Colon (tissue), 2 donors: ENCODE measurements around the gene ARHGAP12.

Source experiments
- FAIRE-seq: peaks from 2 replicates; lab custom pipeline; 2012; peaks lifted over from hg19 to GRCh38; lab: Jason Lieb, UNC
- donor health status: control.
- donor health status: control.

Gene ARHGAP12

DNA sequence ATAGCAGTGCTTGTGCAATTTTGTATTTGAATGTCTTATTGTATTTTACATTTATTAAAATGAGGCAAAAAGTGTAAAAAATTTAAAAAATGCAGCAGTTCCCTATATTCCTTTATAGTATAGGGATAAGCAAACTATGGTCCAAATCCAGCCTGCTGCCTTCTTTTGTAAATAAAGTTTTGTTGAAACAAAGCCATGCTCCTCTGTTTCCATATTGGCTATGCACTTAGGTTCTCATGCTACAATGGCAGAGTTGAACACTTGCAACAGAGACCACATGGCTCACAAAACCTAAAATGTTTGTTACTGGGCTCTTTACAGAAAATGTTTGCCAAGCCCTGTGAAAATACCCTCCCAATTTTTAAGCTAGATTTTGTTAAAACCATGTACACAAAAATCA, 50.1 kb downstream of the ARHGAP12 start:
- FAIRE-seq = no peak

DNA sequence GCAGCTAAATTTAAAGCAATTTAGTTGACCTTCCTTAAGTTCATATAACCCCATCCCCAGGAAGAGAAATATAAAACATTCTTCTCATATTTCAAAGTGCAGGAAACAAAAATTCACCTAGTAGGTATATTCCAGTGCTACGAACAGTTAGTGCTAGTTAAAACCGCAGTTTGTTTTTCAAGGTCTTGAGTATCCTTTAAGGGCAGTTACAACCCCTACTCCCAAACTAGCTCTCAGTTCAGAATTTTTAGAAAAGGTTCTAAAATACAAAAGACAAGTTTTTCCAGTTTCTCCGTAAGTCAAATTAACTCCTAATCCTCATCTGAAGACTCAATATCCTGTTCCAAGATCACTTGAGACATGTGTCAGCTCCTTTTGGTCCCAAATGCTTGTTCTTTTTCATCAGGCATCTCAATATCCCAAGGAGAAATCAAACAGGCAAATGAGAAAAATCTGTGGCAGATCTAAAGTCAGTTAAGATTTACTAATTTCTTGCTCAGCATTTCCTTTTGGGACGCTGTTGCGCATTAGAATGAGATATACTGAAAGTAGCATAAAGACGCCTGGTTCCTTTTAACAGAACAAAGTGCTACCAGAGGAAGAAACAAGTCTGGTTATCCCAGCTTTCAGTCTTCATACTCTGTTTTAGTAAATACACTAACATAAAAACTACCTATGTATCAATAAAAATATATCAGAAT, 51.8 kb downstream of the ARHGAP12 start:
- no peak for FAIRE-seq

DNA sequence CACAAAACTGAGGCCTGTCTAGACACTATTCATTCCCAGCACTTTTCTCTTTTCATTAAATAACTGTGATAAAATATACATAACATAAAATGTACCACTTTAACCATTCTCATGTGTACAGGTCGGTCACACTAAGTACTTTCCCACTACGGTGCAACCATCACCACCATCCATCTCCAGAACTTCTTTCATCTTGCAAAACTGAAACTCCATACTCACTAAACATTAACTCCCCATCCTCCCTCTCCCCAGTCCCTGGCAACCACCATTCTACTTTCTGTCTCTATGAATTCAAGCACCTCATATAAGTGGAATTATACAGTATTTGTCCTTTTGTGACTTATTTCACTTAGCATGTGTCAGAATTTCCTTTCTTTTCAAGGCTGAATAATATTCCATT, 53.0 kb downstream of the ARHGAP12 start:
- FAIRE-seq = no peak

DNA sequence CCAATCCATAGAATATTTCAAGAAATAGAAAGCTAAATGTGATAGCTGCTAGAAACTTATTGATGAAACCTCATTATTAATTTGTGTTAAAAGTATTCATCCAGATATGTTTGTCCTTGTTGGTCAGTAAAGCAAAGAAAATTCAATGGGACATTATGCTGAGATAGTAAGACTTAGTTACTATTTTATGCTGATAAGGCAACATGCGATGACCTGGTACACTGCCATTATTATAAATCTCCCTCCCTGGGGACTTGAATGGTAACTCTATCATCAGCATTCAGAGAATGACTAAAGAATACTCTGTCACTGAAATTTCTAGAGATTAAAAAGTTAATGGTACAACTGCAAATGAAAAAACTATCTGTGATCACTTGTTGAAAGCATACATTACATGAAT, 54.9 kb downstream of the ARHGAP12 start:
- no peak for FAIRE-seq

DNA sequence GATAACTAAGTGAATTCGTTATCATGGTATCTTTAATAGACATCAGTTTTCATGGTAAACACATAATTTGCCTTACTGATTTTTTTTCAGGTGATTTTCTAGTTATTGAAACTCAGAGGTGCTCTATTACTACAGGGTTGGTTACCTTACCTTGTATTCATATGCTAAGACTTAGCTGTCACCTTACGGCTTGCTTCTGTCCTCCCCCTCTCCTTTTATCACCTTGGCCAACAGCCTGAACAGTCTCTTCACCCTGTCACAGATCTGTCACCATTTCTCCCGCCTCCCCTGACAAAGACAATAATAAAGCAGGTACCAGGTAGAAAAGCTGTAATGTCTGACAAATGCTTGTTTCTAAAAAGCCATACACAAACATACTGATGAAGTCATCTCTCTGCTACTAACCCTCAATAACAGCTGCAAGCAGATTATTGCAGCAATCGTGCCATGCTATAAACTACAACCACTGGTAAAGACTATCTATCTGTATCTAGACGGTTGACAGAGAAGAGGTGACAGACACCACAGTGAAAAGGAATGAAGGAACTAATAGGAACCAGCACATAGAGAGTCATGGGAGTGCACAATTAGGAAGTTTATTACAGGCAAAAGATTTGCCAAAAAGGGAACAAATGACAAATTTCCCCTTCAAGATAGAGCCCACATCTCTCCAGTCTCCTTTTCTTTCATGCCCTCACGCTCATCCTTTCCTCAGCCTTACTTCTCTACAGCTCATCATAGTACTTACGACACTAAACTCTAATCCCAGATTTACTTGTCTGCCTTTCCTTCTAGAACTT, 57.2 kb downstream of the ARHGAP12 start:
- FAIRE-seq = peak; percentile 53

DNA sequence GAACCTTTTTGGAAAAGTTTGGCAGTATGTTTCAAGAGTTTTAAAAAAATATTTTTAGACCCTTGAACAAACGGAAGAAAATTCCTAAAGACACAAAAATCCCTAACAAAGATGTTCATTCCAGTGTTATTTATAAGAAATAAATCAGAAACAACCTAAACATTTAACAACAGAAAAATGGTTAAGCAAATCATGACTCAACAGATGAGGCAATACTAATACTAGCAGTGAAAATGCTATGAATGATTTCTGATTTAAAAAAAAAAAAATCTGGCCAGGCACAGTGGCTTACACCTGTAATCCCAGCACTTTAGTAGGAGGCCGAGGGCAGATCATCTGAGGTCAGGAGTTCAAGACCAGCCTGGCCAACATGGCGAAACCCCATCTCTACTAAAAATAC, 61.0 kb downstream of the ARHGAP12 start:
- no peak for FAIRE-seq

DNA sequence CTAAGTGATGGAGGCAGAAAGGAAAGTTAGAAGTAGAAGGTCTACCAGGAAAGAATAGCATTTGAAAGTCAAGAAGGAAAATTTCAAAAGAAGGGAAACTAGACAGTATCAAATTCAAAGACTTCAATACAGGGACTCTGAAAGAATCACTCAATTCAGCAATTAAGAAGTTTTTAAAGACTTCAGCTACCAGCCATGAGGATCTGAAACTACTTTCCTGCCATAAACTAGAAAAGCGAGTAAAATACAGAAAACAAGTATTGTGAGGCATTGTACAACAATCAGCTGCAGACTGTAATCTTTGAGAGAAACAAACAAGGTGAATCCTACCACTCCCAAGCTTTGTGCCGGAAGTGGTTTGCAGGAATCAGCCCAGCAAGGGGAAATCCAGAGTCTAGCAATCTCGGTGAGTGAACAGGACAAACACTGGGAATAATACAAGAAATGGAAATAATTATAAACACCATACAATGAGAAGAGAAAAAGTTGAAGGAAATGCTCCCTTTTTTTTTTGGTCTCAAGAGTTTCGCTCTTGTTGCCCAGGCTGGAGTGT, 62.4 kb downstream of the ARHGAP12 start:
- FAIRE-seq = no peak

DNA sequence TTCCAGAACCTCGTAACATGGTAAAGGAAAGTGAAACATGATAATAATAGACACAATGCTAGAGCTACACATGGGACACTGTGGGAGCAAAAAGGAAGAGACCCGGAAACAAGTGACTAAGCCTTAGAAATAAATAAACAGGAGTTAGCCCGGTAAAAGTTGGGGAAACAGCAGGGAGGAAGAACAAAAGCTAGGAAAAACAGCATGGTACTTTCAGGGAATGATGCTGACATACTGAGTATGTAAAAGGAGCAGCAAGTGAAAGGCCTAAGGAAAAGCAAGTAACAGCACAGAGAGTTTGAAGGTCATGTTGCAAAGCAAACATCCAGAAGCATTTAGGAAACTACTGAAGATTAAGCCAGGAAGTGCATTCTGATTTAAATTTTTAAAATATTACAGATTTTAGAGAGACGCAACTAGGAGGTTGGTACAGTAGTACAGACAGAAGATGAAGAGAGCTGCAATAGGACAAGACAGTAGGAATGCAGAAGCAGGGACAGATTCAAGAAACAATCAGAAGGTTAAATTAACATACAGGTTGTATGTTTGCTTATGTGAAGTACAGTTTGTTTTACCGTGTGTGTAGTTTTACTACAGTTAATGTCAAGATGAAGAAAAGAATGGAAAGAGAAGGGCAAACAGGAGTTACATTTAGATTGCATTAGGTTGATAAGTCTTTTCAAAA, 63.7 kb downstream of the ARHGAP12 start:
- no peak for FAIRE-seq

DNA sequence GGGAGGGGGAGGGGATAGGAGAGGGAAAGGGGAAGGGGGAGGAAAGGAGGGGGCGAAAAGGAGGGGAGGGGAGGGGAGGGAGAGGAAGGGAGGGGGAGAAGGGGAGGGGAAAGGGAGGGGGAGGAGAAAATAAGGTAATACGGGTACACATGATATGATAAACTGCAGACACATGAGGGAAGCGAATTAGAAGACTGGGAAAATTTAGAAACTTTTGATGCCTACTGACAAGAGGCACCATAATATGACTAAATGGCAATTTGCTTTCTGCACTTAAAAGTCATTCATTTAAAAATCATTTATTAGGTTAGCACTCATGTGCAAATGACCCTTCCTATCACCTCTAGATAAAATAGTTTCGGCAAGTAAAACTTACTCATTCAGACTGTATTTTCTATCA, 73.6 kb downstream of the ARHGAP12 start:
- FAIRE-seq = no peak

DNA sequence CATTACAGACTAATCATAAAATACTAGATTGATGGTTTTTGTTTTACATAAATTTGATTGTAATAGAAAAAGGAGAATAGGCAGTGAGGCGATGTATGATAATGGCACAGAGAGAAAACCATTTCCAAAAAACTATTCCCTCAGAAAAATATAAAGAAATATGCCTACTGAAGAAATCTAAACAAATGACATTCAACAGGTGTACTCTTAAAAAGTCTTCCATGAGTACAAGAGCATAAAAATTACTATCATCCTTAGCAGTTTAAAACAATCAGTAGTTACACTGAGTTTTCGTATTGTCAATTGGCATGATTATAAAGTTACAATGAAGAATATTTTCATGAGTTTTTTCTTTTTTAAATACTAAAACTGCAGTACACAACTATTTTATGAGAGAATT, 75.0 kb downstream of the ARHGAP12 start:
- no peak for FAIRE-seq

DNA sequence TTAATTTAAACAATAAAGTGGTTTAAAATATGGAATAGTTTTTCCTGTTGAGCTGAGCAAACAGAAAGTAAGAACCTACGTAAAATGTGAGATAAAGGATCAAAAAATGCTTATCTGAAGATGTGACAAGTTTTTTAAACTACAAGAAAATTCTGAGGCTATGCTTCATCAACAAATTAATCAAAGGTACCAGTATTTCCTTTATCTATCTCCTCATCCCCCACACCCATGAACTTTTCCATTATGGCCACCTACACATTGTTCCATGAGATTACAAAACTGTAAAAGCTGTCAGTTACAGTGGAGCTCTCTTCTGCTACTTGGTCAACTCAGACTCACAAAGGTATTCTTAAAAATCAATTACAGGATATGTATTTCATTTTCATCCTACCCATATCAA, 77.4 kb downstream of the ARHGAP12 start:
- no peak for FAIRE-seq

DNA sequence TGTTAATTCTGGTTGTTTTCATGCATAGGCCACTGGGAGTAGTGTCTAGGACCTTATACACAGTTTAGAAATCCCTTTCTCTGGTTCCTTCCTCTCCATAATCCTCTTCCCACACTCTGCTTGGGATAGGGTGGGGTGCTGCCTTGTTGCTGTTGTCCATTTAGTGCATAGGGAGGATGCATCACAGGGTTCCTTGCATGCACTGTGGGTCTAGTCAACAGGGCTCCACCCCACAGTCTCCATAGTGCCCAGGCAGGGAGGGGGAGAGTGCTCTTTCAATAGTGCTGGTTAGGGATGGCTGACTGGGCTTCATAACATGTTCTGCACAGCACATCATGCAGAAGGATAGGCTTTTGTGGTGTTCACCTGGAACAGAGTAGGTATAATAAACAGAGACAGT, 81.1 kb downstream of the ARHGAP12 start:
- no peak for FAIRE-seq

DNA sequence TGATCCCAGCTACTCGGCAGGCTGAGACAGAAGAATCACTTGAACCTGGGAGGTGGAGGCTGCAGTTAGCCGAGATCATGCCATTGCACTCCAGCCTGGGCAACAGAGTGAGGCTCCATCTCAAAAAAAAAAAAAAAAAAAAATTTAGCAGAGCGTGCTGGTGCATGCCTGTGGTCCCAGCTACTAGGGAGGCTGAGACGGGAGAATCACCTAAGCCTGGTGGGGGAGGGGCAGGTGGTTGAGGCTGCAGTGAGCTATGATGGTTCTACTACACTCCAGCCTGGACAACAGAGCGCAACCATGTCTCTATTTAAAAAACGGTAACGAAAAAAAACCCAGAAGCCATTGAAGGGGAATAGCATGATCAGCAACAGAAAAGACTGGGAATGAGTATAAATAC, 89.9 kb downstream of the ARHGAP12 start:
- no peak for FAIRE-seq

DNA sequence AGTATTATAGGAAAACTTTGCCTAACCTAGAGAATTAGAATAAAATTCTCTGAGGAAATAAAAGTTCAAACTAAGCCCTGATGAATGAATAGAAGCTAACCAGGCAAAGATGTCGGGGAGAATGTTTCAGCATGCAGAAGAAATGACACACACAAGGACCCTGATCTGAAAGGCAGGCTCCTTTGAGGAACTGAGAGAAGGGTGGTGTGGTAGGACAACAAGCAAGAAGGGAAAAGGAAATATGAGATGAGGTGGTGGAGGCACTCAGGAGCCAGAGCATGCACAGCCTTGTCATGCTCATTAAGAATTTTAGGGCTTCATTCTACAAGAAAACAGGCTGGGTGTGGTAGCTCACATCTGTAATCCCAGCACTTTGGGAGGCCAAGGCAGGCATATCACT, 90.6 kb downstream of the ARHGAP12 start:
- FAIRE-seq = no peak

DNA sequence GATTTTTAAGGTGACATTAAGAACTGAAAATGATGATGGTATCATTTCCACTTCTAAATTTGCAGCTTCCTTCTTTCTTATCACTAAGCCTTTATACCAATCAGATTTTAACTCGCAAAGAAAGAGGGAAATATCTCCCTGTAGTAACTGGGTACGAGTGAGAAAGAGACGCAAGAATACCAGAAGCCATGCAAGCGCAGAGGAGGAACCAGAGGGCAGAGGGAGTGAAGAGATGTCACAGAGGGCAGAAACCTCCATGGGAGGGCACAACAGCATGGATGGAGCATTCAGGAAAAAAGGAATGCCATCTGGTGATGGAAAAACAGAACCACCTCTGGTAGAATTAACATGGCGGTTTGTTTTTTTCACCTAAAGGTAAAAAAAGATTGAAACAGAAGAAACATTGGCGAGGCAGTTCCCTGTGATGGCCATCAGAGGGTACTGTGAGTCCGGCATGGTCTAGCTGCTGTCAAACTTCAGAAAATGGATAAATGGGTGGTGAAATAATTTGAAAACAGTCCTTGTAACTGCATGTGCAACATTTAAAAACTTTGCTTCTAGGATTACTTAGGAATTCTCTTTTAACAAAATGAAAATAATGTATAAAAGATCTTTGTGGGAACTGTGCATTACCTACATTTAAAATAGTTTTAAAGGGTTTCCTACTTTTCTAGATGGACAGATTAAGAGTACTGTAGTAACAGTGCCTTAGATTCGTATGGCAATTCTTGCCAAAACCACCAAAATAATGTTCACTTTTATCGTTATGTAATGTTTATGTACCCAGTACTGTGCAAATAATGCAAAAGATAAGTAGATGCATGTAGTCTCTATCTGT, 91.8 kb downstream of the ARHGAP12 start:
- no peak for FAIRE-seq

DNA sequence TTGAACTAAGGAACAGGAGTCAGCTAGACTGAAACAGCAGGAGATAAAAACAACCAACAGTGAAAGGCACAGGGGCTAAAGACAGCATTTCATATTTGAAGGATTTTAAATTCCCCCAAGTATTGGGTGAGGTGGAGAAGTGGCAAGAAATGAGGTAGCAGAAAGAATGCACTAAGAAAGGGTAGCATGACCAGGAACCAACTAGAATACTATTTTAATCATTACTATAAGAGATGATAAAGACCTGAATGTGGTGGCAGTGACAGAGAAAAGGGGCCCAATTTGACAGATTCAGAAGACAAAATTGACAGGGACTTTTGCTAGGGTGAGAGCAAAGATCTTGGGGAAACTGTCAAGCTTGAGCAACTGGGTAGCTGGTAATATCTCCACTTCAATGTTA, 94.9 kb downstream of the ARHGAP12 start:
- FAIRE-seq = no peak

DNA sequence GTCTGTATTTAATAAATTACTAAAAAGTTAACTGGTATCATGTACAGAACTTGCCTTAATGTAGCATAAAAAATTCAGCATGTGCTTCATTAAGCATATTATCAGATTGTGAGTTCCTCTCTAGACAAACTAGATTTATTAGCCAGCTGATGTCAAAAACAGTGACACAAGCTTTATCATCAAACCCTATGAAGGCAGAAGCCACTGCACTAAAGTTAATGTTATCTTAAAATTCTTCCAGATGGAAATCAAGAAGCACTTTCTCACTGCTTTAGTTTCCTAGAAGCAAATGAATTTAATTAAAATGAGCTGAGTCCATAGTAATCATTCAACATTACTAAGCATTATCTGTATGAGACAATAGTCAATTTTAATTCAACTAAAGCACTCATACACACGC, 96.4 kb downstream of the ARHGAP12 start:
- no peak for FAIRE-seq

DNA sequence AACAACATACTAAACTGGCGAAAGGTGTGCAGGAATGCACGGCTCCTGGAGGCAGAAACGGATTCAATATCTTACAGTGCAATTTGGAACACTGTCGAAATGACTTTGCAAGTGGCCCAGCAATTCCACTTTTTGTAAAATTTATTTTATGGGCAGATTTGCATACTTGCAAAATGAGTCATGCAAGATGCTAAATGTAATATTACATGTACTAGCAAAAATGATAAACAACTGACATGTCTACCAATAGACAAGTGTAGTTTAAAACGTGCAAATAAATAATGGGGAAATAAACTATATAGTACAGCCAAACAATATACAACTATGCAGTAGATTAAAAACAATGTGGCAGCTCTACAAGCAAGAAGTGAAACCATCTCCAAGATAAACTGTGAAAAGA, 97.7 kb downstream of the ARHGAP12 start:
- FAIRE-seq = no peak

DNA sequence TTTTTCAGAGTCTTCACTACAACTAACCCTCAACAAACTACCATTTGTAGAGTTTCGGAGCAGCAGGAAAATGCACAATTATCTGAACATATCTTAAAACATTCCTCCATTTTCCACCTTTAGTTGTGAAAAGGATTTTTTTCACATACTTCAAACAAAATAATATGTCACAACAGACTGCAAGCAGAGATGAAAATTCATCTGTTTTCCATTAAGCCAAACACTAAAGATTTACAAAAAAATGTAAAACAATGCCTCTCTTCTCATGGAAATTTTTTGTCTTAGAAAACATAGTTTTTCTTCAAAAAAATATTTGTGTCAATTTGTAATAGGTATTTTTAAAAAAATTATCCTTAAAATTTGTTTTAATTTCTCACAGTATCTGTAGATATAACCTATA, 98.9 kb downstream of the ARHGAP12 start:
- FAIRE-seq = no peak

DNA sequence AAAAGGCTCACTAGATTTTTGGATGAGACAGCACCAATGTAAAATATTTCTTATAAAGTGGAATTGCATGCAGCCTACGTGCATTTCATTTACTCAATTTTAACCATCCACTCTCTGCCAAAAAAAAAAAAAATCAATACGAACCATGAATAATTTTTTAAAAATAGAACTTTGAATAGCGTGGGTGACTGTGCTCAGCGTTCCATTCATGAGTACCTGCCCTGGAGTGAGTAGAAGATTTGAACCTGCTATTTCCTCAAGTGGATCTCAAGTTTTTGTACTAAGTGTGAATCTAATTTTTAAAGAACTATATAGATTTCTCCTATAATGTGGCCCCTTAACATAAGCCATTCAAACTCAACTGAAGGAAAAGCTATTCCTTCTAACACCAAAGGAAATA, 105.3 kb downstream of the ARHGAP12 start:
- no peak for FAIRE-seq

DNA sequence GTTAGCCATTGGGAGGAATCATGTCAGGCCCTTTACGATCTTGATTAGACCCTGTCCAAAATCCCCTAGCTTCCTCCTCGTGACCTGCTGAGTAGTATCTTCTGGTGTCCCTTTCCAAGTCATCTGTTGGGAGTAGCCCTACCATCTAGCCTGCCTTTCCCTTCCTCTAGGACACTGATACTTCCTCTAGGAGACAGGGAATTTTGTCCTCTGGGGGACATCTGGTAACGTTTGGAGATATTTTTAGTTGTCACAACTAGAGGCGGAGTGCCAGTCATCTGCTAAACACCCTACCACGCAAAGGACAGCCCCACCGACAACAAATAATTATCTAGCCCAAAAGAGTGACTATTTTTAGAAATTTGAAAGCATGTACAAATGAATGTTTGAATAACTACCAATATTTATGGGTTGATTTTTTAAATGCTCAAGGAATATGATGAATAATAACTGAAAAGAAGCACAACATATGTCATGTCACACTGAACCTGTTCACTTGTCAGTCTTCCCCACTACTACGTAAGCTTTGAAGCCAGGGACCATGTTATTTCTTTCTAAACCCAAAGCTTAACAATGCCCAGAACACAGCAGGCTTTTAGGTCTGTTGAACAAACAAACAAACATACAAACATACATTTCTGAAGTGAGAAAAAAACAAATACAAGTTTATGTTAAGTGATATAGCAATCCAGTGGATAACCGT, 105.9 kb downstream of the ARHGAP12 start:
- FAIRE-seq = no peak
